Measurements from ENCODE around the gene DFFB.
A peak's percentile ranks its signal among the peaks of the same experiment; 100 is the strongest.

The DFFB gene

GRCh38 chr1:3890389-3891328 lies 33.4 kb downstream of the DFFB start:
- no peak for TF ChIP-seq TAF1 (IDR thresholded peaks at IDR 0.05; ENCODE audit: low read depth)

- TF ChIP-seq TCF12 (IDR thresholded peaks at IDR 0.05; ENCODE audit: low read depth) (no peak), NFIC (IDR thresholded peaks at IDR 0.05) (0 out of 2 replicates have a peak, but pooled peaks have one; percentile 13)
Observed at GRCh38 chr1:3891329-3891865, 34.1 kb downstream of the DFFB start.

- TF ChIP-seq RAD21 (IDR thresholded peaks at IDR 0.05; ENCODE audit: low read depth) = no peak
- TF ChIP-seq YY1 (IDR thresholded peaks at IDR 0.05; ENCODE audit: low read depth) = no peak
- no peak for TF ChIP-seq USF1 (IDR thresholded peaks at IDR 0.05)
- TF ChIP-seq CREB1 (IDR thresholded peaks at IDR 0.05; ENCODE audit: low read depth) = no peak
- no peak for TF ChIP-seq NFIC (IDR thresholded peaks at IDR 0.05)
- TF ChIP-seq TAF1 (IDR thresholded peaks at IDR 0.05; ENCODE audit: low read depth) = no peak
- no peak for TF ChIP-seq ZBTB7A (IDR thresholded peaks at IDR 0.05; ENCODE audit: low read depth)
- TF ChIP-seq REST (IDR thresholded peaks at IDR 0.05; ENCODE audit: low read depth) = no peak
- no peak for TF ChIP-seq CEBPB (IDR thresholded peaks at IDR 0.05)
- no peak for TF ChIP-seq FOXM1 (IDR thresholded peaks at IDR 0.05; ENCODE audit: borderline replicate concordance, low read depth)
- no peak for TF ChIP-seq EP300 (IDR thresholded peaks at IDR 0.05; ENCODE audit: borderline replicate concordance)
- no peak for TF ChIP-seq MAX (IDR thresholded peaks at IDR 0.05)
- TF ChIP-seq TEAD4 (IDR thresholded peaks at IDR 0.05) = no peak
- TF ChIP-seq TCF12 (IDR thresholded peaks at IDR 0.05; ENCODE audit: low read depth) = no peak
- TF ChIP-seq EGR1 (IDR thresholded peaks at IDR 0.05) = no peak
Observed at GRCh38 chr1:3892748-3893147, 35.5 kb downstream of the DFFB start.

GRCh38 chr1:3893190-3893589 lies 35.9 kb downstream of the DFFB start:
- TF ChIP-seq YY1 (IDR thresholded peaks at IDR 0.05; ENCODE audit: low read depth) (no peak), NFIC (IDR thresholded peaks at IDR 0.05) (no peak), RAD21 (IDR thresholded peaks at IDR 0.05; ENCODE audit: low read depth) (no peak), EP300 (IDR thresholded peaks at IDR 0.05; ENCODE audit: borderline replicate concordance) (no peak), TEAD4 (IDR thresholded peaks at IDR 0.05) (no peak), CREB1 (IDR thresholded peaks at IDR 0.05; ENCODE audit: low read depth) (no peak), REST (IDR thresholded peaks at IDR 0.05; ENCODE audit: low read depth) (no peak)

GRCh38 chr1:3894626-3895278 lies 37.5 kb downstream of the DFFB start:
- TF ChIP-seq TAF1 (IDR thresholded peaks at IDR 0.05; ENCODE audit: low read depth) (no peak), CREB1 (IDR thresholded peaks at IDR 0.05; ENCODE audit: low read depth) (no peak), TEAD4 (IDR thresholded peaks at IDR 0.05) (no peak), USF1 (IDR thresholded peaks at IDR 0.05) (no peak), MAX (IDR thresholded peaks at IDR 0.05) (no peak), NFIC (IDR thresholded peaks at IDR 0.05) (no peak), RAD21 (IDR thresholded peaks at IDR 0.05; ENCODE audit: low read depth) (no peak), YY1 (IDR thresholded peaks at IDR 0.05; ENCODE audit: low read depth) (no peak), TCF12 (IDR thresholded peaks at IDR 0.05; ENCODE audit: low read depth) (no peak), EP300 (IDR thresholded peaks at IDR 0.05; ENCODE audit: borderline replicate concordance) (no peak), FOXM1 (IDR thresholded peaks at IDR 0.05; ENCODE audit: borderline replicate concordance, low read depth) (no peak), EGR1 (IDR thresholded peaks at IDR 0.05) (no peak), ZBTB7A (IDR thresholded peaks at IDR 0.05; ENCODE audit: low read depth) (no peak), REST (IDR thresholded peaks at IDR 0.05; ENCODE audit: low read depth) (no peak), CEBPB (IDR thresholded peaks at IDR 0.05) (no peak)
